Skin of body (tissue), 2 donors: ENCODE results near the gene YLPM1. TPM values are rescaled to one million over a fixed set of nuclear protein-coding genes. Genes with fewer than 3 reads are reported as not detected.

ENCODE experiments used
- DNase-seq: peaks from one replicate; lab custom pipeline; 2025; lab: John Stamatoyannopoulos, UW
- total RNA-seq: library from RNA; depleted of rRNA; stranded (reverse); fragments of >200 nt; gene quantifications from one replicate; pipeline ENCODE4 v1.2.3, GENCODE V29; 2014

YLPM1 gene
- total RNA-seq, 1 donor from 2014 or later, result 61.7 TPM

DNA sequence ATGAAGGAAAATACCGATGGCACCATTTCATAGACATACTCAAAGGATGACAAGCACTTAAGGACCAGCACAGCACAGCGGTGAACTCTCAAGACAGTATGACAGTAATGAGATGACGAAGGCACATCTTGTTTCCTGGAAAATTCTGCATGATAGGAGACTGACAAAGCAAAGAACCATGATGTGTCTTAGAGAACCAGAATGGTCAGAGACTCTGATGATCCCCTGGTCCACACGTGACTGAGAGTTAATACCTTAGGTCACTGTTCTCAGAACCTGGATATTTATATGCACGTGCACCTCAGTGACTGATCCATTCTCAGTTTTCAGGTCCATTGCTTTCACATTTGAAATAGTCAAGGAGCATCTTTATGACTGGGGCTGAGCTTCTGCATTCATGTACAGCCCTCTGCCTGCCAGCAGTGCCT, 77.5 kb downstream of the YLPM1 start:
- DNase-seq, result no peak

- no peak for DNase-seq
Observed at GRCh38 chr14:74841230-74842207, 78.4 kb downstream of the YLPM1 start.

DNA sequence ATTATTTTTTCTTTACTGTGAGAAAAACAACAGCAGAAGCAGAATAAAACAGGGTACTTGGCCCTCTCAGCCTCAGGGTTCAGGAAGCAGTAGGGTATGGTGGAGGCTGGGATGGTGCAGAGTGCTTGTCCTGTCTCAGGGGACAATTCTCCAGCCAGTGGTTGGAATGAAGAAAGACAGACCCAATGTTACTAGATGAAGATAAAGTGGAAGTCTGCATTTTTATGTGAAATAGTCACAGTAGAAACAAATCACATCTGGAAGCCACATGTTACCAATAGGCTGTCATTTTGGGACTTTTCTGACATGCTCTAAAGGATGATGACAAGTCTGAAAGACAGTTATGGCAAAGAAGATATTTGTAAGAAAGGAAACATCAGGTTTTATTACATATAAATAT, 80.5 kb downstream of the YLPM1 start:
- DNase-seq, result peak; percentile 95

DNA sequence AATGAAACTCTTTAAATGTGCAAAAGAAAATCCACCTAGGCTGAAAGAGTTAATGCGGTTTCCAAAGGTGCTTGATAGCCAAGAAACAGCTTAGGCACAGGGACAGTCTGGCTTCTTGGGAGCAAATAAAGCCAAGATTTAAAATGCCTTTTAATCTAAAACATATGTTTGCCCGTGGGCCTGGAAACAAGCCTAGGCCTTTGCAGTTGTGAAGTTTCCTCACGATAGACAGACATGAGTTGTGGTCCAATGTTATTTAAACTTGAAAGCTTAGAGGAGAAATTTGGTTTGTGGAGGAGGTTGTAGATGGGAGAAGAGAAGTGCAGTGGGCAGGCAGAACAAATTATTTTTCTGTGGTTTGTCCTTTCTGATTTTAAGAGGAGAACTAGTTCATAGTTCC, 83.1 kb downstream of the YLPM1 start:
- DNase-seq, result peak; percentile 79

DNA sequence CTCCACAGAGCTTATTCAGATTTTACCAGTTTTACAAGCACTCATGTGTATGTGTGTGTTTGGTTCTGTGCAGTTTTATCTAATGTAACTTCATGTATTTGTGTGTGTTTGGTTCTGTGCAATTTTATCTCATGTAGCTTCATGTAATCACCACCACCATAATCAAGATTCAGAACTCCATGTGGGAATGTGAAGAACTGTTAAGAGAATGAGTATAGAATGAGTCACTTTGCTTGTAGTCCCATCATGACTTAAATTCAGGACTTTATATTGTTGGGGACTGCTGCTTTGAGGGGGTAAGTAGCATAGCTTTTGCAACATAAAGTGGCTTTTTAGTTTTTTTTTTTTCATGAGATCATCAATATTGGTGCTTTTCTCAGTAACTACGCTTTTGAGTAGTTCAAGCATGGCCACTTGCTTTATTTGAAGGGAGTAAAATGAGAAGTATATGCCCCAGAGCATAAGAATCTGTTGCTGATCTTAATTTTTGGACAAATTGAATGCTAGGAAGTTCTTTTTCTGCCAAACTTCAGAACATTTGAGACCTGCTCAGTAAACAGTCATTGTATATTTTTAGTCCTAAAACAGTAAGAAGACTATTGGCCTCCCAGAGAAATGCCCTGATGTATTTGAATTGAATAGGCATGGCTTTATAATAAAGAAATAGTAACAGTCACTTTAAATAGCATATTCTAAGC, 84.0 kb downstream of the YLPM1 start:
- peak; percentile 69 for DNase-seq

DNA sequence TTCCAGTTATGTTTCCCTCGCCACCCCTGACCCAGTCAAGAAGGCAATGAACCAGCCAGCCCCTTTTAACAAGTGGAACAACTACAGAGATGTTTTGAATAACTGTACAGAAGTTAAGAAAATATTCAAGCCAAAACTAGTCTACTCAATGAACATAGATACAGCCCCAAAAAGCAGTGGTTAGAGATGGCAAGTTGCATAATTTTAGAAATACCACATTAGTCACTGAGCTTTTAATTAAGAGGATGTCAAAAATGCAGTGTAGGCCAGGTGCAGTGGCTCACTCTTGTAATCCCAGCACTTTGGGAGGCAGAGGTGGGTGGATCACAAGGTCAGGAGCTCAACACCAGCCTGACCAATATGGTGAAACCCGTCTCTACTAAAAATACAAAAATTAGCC, 85.7 kb downstream of the YLPM1 start:
- DNase-seq, result no peak

DNA sequence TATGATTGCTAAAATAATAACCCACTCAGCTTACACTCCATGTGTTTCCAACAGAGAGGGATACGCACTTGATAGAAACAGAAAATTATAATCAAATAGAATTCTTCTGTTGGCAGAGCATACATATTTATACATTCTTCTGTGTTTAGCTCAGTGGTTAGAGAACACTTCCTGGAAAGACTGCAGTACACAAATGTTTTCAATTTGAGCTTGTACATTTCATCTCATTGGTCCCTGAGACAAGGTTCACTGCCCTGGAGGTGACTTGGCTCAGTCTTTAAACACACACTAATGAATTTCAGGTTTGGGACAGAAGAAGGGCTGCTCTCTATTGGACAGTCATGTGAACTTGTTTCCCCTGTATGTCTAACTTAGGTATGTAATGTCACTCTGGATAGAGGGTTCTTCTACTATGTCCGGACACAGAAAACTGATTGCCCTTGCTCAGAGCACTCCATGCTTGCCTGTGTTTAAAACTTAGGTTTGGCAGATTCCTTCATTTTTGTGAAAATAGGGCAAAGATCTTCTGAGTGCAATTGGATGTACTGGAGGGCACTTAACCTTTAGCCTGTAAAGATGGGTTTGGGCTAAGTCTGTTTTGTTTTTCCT, 89.9 kb downstream of the YLPM1 start:
- peak; percentile 97 for DNase-seq

DNA sequence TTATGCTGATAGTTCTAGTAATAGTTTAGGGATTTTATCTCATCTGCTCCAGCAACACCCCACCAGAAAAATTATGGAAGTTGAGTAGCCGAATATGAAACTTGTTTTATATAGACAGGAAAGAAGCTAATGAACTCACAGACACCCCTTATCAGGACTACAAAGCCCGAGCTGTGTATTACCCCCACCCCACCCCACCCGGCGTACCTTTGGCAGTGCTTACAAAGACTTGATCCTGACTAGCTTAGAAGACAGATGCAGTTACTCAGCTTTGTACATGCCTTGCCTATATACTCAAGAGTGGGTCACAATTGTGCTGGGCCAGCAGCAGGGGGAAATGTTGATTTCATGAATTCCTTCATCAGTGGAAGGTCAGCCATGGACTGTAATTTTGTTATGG, 90.5 kb downstream of the YLPM1 start:
- no peak for DNase-seq

- no peak for DNase-seq
Observed at GRCh38 chr14:74855021-74855420, 91.9 kb downstream of the YLPM1 start.

DNA sequence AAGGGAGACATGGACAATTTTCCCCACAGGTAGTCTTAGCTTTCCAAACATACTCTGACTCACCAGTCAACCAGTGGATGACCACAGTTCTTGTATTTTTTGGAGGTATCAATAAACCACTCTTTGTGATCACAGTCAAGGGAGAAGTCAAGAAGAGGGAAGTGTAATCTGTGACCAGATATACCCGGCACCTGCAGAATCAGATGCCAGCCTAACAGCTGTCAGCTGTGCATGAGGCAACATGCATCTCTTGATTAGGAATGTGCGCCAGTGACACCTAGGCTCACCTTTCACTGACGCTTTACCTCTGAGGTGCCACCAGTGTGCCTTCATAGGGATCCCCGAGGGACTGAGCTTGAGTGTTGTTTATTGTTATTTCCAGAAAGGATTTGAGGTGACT, 92.8 kb downstream of the YLPM1 start:
- no peak for DNase-seq

GRCh38 chr14:74856366-74856765, 93.2 kb downstream of the YLPM1 start:
- no peak for DNase-seq

- no peak for DNase-seq
Observed at GRCh38 chr14:74858022-74858421, 94.9 kb downstream of the YLPM1 start.

- no peak for DNase-seq
Observed at GRCh38 chr14:74859757-74860552, 96.8 kb downstream of the YLPM1 start.

DNA sequence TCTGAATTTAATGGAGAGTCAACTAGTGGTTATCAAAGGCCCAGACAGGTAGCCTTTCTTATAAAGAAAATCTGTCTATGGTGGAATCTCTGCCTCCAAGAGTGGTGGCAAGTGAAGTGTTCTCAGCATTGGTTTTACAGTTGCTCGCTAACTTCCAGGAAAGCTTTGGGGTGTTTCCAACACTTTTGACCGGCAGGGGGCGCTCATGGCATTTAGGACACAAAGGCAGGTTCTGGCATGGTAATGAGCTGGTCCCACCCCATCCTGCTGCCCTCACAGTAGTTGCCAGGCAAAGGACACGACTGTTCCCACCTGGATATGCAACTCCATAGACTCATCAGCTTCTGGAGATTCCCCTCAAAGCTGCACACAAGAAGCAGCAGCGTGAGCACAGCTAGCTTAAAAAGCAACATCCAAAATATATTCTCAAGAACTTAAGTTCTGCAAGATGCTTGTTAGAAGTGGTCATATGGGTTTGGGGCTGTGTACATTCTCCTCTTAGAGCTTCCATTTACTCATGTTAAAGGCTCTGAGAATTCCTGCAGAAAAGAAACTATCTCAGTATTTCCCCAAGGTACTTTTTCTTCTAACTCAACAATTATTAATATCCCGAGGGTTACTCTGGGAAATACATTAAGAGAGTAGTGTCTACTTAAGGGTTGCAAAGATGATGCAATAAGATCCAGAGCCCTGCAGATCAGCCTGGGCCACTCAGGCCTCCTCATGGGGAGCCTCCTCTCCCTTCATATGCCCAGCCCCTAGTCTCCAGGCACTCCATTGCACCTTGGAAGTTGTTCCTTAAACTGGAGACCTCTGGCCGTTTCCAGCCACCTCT, 98.0 kb downstream of the YLPM1 start:
- peak; percentile 53 for DNase-seq

- DNase-seq, result no peak
Observed at GRCh38 chr14:74861734-74862090, 98.6 kb downstream of the YLPM1 start.

- DNase-seq, result no peak
Observed at GRCh38 chr14:74863274-74863673, 100.2 kb downstream of the YLPM1 start.

DNA sequence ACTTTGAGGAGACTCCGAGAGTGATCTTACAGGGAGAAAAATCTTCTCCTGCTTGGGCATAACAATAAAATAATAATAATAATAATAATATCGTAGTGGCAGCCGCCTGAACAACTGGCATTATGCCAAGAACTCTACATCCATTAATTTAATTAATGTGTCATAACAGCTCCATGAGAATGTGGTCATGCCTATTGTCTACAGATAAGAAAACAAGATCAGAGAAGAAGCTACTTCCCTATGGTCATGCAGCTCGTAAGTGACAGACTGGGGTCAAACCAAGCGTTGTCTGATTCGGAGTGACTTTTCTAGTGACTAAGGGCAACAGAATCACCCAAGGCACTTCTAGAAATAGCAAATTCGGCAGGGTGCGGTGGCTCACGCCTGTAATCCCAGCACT, 101.1 kb downstream of the YLPM1 start:
- DNase-seq, result no peak

- DNase-seq, result no peak
Observed at GRCh38 chr14:74865156-74865555, 102.0 kb downstream of the YLPM1 start.

- DNase-seq, result no peak
Observed at GRCh38 chr14:74866708-74867389, 103.7 kb downstream of the YLPM1 start.

DNA sequence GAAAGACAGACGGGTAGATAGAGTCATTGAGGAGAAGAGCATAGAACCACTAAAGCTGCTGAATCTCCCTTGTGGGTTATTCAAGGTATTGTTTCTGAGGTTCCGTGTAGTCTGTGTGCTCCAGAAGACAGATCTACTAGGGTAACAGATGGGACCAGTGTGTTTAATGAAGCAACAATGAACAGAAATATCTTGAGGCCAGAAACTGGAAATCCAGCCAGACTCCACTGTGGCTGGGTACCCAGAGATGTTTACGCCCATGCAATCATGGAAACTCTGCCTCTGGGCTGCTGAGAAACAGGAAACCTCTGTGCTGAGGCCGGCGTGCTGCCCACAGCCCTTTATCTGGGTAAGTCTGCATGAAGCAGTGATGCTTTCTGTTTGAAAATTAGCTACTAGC, 104.6 kb downstream of the YLPM1 start:
- peak; percentile 63 for DNase-seq
